ENCODE measurements around the gene SVOP.
"Not testable (repeated sequence)": the region's sequence is repeated elsewhere in the genome, so short reads cannot be mapped to it uniquely, and the experiment has no call there.

SVOP gene

DNA sequence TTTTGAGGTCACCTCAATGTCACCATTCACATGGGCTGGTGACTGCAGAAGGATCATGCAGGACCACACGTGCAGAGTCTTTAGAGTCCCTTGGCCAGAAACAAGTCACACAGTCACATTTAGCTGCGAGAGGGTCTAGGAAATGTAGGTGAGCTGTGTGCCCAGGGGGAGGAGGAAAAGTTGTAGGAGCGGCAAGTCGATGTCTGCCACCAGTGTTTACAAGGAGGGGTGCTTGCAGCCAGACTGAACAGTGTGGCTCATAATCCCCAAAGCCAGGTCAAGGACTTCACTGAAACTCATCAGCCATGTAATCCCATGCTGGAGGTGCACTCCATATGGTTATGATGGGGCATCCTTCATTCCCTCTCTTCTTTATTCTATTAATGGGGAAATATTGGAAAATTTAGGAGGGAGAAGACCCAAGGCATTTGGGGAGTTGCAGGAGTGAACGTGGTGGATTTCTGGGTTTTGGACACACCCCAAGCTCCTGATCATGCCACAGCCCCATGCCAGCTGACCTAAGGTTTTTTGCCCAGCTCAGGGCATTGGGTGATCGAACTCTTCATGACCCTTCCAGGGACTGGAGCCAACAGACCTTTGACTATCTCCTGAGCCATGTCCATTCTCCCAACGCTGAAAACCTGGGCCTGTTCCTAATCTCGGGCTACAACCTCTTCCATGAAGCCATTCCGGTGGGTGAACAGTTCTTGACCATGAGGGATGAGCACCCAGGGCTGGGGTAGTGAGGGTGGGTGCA, 133.8 kb downstream of the SVOP start:
- TF ChIP-seq ZNF274 (IDR thresholded peaks at IDR 0.05; ENCODE audit: low read depth, low read length), result no peak
- H3K4me3 ChIP-seq (ENCODE audit: low read length), result no peak overlapping the region

DNA sequence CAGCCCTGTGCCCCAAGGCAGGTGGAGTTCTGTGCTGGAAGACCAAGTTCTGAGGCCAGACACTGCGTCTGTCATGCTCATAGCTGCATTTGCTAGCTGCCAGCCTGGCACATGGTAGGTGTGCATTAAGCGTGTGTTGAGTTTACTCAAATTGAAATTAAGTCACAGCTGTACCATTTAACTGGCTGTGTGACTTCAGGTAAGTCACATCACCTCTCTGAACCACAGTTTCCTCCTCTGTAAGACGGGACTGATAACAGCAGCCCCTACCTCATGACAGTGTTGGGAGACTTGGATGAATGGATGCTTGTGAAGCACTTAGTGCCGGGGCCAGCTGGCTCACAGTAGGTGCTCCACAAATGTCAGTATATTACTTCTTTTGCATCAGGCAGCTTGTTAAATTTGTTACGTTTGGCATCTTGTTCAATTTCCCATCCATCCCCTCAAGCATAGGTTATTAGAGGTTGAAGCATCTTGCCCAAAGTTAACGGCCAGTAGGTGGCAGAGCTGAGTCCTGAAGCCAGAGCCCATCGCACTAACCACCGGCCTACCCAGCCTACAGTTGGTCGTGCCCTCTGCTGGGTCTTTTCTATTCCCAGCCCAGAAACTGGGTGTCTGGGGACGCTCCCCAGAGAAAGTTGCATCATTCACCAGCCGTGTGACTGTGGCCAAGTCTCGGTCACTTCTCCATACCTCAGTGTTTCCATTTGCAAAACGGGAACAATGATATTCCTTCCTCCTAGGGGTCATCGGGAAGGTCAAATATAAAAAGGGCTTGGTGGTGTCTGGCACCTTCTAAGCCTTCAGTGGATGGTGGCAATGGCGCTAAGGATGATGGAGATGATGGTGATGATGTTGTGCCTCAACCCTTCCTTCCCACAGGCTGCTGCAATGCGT, 136.5 kb downstream of the SVOP start:
- no peak for TF ChIP-seq ZNF274 (IDR thresholded peaks at IDR 0.05; ENCODE audit: low read depth, low read length)
- H3K4me3 ChIP-seq (ENCODE audit: low read length), result no peak overlapping the region

GRCh38 chr12:108881953-108882352, 138.9 kb downstream of the SVOP start:
- no peak overlapping the region for H3K4me3 ChIP-seq (ENCODE audit: low read length)
- TF ChIP-seq ZNF274 (IDR thresholded peaks at IDR 0.05; ENCODE audit: low read depth, low read length), result no peak

DNA sequence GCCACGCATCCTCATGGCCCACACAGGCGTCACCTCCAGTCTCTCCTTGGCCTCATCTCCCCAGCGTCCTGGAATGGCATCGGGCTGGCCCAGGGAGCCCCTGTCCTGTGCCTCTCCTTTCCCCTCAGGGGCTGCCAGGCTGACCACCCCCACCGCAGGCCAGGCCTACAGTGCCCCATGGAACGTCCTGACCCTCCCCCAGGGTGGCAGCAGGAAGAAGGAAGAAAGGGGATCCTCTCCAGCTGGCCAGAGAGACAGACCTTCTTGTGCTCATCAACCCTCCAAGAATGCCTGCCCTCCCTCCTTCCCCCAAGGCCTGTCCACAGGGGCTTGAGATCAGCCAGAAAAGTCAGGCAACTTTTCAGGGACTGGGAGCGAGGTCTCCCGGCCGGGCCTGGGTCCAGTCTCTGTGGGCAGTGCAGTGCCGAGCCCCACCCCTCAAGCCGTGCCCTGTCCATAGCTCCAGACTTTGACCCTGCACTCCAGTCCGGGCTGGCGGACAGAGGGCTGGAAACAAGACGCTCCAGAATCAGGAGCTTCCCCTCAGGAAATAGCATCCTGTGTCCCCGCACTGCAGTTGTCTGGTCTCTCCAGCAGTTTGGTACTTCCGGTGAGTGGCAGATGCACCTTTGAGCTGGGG, 141.1 kb downstream of the SVOP start, which contains the start of gene DAO:
DAO (plus strand) TSS at position 478 of the 640 bp plus-strand sequence. CDS start 4,915 bp downstream, outside the sequence.
- no peak for TF ChIP-seq ZNF274 (IDR thresholded peaks at IDR 0.05; ENCODE audit: low read depth, low read length)
- H3K4me3 ChIP-seq (ENCODE audit: low read length), result no peak within 1 kb of the TSS

- TF ChIP-seq ZNF274 (IDR thresholded peaks at IDR 0.05; ENCODE audit: low read depth, low read length), result no peak
- no peak overlapping the region for H3K4me3 ChIP-seq (ENCODE audit: low read length)
Measured at GRCh38 chr12:108876550-108876949, 144.3 kb downstream of the SVOP start.

- no peak overlapping the region for H3K4me3 ChIP-seq (ENCODE audit: low read length)
- no peak for TF ChIP-seq ZNF274 (IDR thresholded peaks at IDR 0.05; ENCODE audit: low read depth, low read length)
Measured at GRCh38 chr12:108875682-108876361, 145.0 kb downstream of the SVOP start.

DNA sequence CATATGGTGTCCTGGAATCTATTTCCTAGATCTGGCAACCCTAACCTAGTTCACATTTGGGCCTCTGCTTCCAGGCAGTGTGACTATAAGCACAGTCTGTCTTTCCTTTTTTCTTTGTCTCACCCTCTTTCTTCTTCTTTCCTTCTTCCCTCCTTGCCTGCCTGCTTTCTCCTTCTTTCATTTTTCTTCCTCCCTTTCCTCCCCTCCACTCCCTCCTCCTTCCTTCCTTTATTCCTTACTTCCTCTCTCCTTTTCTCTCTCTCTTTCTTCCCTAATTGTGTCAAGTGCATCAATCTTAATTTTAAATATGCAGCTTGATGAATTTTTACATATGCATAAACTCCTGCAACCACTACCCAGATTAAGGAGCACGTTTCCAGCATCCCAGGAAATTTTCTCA, 145.6 kb downstream of the SVOP start:
- TF ChIP-seq ZNF274 (IDR thresholded peaks at IDR 0.05; ENCODE audit: low read depth, low read length), result no peak
- no peak overlapping the region for H3K4me3 ChIP-seq (ENCODE audit: low read length)

DNA sequence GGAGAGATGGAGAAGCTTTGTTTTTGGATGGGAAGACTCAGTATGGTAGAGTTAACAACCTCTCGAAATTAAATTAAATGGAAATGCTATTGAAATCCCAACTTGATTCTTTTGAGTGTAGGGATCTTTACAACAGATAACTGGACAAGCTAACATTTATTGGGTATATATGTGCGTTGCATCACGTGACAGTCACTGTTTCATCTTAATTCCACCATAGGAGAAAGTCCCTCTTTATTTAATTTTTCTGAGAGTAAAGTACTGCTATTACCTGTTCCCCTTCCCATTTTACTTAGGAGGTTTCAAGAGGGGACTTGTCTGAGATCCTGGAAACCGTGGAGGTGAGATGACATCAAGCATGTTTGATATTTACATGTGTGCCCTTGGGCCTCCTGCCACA, 152.1 kb downstream of the SVOP start:
- no peak for TF ChIP-seq ZNF274 (IDR thresholded peaks at IDR 0.05; ENCODE audit: low read depth, low read length)
- no peak overlapping the region for H3K4me3 ChIP-seq (ENCODE audit: low read length)

DNA sequence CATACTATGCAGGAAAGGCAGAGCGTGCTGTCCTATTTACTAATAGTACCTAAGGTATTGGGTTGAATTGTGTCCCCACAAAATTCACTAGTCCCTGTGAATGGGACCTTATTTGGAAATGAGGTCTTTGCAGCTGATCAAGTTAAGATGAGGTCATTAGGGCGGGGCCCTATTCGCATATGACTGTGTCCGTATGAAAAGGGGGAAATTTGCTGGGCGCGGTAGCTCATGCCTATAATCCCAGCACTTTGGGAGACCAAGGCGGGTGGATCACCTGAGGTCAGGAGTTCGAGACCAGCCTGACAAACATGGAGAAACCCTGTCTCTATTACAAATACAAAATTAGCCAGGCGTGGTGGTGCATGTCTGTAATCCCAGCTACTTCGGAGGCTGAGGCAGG, 154.8 kb downstream of the SVOP start:
- H3K4me3 ChIP-seq (ENCODE audit: low read length), result not testable (repeated sequence)

GRCh38 chr12:108865169-108865568, 155.7 kb downstream of the SVOP start:
- no peak for TF ChIP-seq ZNF274 (IDR thresholded peaks at IDR 0.05; ENCODE audit: low read depth, low read length)
- H3K4me3 ChIP-seq (ENCODE audit: low read length), result no peak overlapping the region

- no peak for TF ChIP-seq ZNF274 (IDR thresholded peaks at IDR 0.05; ENCODE audit: low read depth, low read length)
- no peak overlapping the region for H3K4me3 ChIP-seq (ENCODE audit: low read length)
Measured at GRCh38 chr12:108862588-108862959, 158.3 kb downstream of the SVOP start.

DNA sequence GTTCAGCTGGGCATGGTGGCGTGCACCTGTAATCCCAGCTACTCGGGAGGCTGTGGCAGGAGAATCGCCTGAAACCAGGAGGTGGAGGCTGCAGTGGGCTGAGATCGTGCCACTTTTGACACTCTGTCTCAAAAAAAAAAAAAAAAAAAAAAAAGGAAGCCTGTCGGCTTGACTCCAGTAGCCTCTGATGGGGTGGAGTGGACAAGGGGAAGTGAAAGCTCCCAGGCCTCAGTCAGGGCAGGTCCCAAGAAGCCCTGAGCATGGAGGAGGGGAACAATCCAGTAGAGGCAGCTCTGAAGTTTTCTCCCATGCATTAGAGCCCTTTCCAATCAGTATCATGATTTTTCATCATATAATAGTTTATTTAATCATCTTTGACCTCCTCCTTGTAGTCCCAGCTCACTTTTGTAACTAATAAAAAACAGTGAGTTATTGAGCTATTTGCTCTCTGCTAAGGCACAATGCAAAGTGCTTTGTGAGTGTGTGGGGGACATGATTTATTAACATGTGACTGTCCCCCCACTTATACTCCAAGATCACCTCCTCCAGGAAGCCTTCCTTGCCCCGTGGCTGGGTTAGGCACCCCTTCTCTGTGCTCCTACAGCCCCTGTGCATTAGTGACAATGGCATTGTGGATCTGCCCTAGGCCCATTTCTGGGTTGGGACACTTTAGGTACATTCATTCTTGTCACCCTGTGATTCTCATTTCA, 158.8 kb downstream of the SVOP start:
- H3K4me3 ChIP-seq (ENCODE audit: low read length), result no peak overlapping the region
- TF ChIP-seq ZNF274 (IDR thresholded peaks at IDR 0.05; ENCODE audit: low read depth, low read length), result no peak

DNA sequence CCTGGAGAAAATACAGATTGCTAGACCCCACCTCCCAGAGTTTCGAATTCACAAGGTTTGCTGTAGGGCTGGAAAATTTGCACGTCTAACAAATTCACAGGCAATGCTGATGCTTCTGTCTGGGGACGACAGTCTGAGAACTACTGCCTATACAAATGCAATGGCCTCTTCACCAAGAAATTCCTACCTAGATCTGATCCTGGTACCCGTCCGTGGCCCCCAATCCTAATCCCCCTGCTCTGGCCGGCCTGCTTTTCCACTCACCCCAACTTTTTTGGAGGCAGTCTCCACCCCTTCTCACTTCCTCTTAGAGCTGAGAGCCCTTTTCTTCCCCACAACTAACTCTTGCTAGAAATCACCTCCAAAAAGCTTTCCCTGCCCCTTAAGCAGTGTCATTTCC, 160.4 kb downstream of the SVOP start:
- TF ChIP-seq ZNF274 (IDR thresholded peaks at IDR 0.05; ENCODE audit: low read depth, low read length), result no peak
- no peak overlapping the region for H3K4me3 ChIP-seq (ENCODE audit: low read length)

- no peak for TF ChIP-seq ZNF274 (IDR thresholded peaks at IDR 0.05; ENCODE audit: low read depth, low read length)
Measured at GRCh38 chr12:108859923-108860291, 161.0 kb downstream of the SVOP start.

DNA sequence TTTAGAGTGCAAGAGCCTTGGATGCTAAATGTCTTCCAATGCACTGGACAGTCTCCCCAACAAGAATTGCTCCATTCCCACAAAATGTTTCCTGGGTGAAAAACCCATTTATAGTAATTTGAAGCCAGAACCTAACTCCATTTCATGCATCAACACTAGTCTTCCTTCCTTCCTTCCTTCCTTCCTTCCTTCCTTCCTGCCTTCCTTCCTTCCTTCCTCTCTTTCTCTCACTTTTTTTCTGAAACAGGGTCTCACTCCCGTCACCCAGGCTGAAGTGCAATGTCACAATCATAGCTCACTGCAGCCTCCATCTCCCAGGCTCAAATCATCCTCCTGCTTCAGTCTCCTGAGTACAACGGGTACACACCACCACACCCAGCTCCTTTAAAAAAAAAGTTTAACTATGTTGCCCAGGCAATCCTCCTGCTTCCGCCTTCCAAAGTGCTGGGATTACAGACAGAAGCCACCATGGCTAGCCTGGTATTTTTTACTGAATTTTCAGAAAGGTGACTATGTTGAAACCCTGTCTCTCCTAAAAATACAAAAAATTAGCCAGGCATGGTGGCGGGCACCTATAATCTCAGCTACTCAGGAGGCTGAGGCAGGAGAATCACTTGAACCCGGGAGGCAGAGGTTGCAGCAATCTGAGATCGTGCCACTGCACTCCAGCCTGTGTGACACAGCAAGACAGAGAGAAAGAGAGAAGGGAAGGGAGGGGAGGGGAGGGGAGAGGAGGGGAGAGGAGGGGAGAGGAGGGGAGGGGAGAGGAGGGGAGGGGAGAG, 161.5 kb downstream of the SVOP start:
- peak overlapping the region; percentile 58; the same call in 1 of the 2 replicates for H3K4me3 ChIP-seq (ENCODE audit: low read length)

More at GRCh38 chr12:108859923-108860291, 161.0 kb downstream of the SVOP start:
- no peak overlapping the region for H3K4me3 ChIP-seq (ENCODE audit: low read length)

Data from GM08714 (cell line).